Subcutaneous abdominal adipose tissue (tissue), 5 donors: ENCODE data around the gene HTR6.

Experiments
- H3K27ac ChIP-seq: one replicate; pipeline ENCODE4 v1.7.0; 2013; ENCODE audit warnings: low read depth, mild to moderate bottlenecking, inconsistent platforms, low read length, moderate library complexity
- H3K27me3 ChIP-seq, 5 donors: one replicate each; pipeline ENCODE4 v1.7.0; 2013; ENCODE audit warnings: low read length in 5 of 5, inconsistent platforms in 1 of 5; ENCODE audit not compliant: control insufficient read depth in 5 of 5, insufficient read depth in 4 of 5
- H3K36me3 ChIP-seq, 5 donors: one replicate each; pipeline ENCODE4 v1.7.0; 2013; ENCODE audit warnings: low read length in 5 of 5; ENCODE audit not compliant: control insufficient read depth in 5 of 5, insufficient read depth in 5 of 5
- H3K4me1 ChIP-seq, 5 donors: one replicate each; pipeline ENCODE4 v1.7.0; 2013; ENCODE audit warnings: low read length in 5 of 5, mild to moderate bottlenecking in 3 of 5, moderate library complexity in 1 of 5; ENCODE audit not compliant: control insufficient read depth in 5 of 5, insufficient read depth in 5 of 5
- H3K4me3 ChIP-seq, 5 donors: one replicate each; pipeline ENCODE4 v1.7.0; 2013; ENCODE audit warnings: low read length in 5 of 5, low read depth in 1 of 5
- H3K9ac ChIP-seq, 5 donors: one replicate each; pipeline ENCODE4 v1.7.0; 2013; ENCODE audit warnings: low read length in 5 of 5, mild to moderate bottlenecking in 4 of 5, moderate library complexity in 3 of 5
- H3K9me3 ChIP-seq, 5 donors: one replicate each; pipeline ENCODE4 v1.7.0; 2013; ENCODE audit warnings: low read length in 5 of 5; ENCODE audit not compliant: control insufficient read depth in 5 of 5
- donor health status: healthy.
- donor health status: healthy.
- donor health status: healthy.
- donor health status: healthy.
- donor health status: healthy.

The HTR6 gene

DNA sequence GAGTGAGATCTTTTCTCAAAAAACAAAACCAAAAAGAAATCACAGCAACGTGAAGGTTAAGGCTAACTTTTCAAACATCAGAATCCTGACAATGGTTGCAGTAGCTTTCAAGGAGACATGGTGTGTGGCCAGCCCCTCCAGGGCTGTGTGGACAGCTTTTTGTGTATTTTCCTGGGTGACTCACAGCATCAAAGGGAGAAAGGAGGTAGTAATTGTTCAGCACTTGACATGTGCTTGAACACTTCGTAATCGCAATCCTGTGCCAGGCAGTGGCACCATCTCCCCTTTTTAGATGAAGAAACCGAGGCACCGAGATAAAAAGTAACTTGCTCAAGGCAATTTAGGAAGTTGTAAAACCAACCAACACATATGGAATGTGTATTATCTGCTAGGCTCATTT, 10.3 kb upstream of the HTR6 start:
- Histone ChIP-seq H3K27ac (no peak overlapping the region), H3K36me3 (peaks cover 0 to 33% (median 28%) of the 10 kb centered on the region in 5 donors), H3K4me3 (no peak overlapping the region), H3K9ac (no peak overlapping the region), H3K27me3 (no peaks in the 10 kb centered on the region), H3K4me1 (peaks cover 6 to 38% (median 31%) of the 10 kb centered on the region in 5 donors), H3K9me3 (no peaks in the 10 kb centered on the region)

DNA sequence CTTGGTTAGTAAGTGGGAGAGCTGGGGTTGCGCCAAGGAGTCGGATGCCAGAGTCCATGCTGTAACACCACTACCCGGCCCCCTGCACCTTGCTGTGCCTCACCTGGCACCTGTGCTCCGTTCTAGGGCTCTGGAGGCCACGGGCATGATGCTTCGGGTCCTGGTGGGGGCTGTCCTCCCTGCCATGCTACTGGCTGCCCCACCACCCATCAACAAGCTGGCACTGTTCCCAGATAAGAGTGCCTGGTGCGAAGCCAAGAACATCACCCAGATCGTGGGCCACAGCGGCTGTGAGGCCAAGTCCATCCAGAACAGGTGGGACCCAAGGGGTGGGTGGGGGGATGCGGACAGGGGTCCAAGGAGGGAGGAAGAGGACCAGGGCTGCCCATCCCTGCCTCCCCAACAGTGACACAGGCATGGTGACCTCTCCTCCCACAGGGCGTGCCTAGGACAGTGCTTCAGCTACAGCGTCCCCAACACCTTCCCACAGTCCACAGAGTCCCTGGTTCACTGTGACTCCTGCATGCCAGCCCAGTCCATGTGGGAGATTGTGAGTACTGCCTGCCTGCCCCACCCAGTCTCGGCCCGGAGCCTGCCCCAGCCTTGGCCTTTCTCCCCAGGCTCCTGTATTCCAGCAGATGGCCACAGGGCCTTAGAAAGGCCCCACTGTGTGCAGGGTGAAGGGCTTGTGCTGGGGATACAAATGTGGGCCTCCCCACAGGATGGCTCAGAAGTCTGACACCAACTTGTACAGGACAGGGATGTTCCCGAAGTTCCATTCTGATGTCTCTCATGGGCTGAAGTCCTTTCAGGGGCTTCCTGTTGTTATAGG, 9.6 kb upstream of the HTR6 start:
- Histone ChIP-seq H3K9me3 (no peaks in the 10 kb centered on the region), H3K9ac (peak overlapping the region in 1 of 5 donors; percentile 16), H3K27ac (no peak overlapping the region), H3K36me3 (peaks cover 0 to 33% (median 28%) of the 10 kb centered on the region in 5 donors), H3K27me3 (peaks cover 0 to 3% (median 0%) of the 10 kb centered on the region in 5 donors), H3K4me3 (no peak overlapping the region), H3K4me1 (peaks cover 9 to 40% (median 28%) of the 10 kb centered on the region in 5 donors)

DNA sequence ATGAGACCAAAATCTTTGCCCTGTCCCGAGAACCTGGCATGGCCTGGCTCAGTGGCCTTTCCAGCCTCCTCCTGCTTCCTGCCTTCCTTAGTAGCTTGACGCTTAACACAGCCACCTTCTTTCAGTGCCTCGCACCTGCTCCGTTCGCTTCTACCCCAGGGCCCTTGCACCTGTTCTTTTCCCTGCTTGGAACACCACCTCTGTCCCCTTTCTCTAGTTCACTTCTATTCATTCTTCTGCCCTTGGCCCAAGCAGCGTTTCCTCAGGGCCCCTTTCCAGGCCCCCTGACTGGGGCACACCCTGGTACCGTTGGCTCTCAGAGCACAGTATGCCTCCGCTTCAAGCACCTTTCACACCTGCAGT, 9.0 kb upstream of the HTR6 start:
- no peak overlapping the region for H3K27ac ChIP-seq
- no peaks in the 10 kb centered on the region for H3K9me3 ChIP-seq
- peaks cover 8 to 34% (median 22%) of the 10 kb centered on the region in 5 donors for H3K4me1 ChIP-seq
- peaks cover 0 to 3% (median 0%) of the 10 kb centered on the region in 5 donors for H3K27me3 ChIP-seq
- H3K4me3 ChIP-seq = no peak overlapping the region
- H3K36me3 ChIP-seq = peaks cover 0 to 33% (median 28%) of the 10 kb centered on the region in 5 donors
- H3K9ac ChIP-seq = peak overlapping the region in 1 of 5 donors; percentile 16

DNA sequence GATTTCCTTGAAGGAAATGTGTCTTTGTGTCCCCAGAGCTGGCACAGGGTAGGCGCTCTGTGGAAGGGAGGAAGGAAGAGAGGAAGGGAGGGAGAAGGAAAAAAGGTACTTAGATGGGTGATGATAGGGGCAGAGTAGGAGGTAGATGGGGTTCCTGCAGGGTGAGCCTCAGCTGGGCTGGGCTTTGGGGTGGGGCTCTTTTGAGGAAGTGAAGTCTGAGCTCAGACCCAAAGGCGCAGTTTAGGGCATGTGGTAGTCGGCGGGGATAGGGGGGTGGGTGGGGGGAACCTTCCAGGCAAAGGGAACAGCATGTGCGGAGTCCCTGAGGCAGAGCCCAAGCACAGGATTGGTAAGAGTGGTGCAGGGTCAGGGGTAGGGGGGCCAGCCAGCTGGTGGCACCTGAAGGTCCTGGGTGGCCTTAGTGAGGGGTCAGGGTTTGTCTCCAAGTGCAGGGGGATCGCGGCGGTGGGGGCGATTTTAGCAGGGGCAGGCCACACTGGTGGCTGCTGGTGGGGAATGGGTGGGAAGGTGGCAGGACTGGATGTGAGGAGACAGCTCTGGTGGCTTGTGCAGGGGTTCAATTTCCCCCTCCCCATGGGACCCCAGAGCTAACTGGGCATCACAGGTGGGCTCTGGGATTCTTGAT, 8.4 kb upstream of the HTR6 start:
- H3K4me3 ChIP-seq = no peak overlapping the region
- no peak overlapping the region for H3K9ac ChIP-seq
- H3K27ac ChIP-seq = no peak overlapping the region
- peaks cover 0 to 33% (median 28%) of the 10 kb centered on the region in 5 donors for H3K36me3 ChIP-seq
- peaks cover 0 to 3% (median 0%) of the 10 kb centered on the region in 5 donors for H3K27me3 ChIP-seq
- H3K4me1 ChIP-seq = peaks cover 5 to 29% (median 16%) of the 10 kb centered on the region in 5 donors
- no peaks in the 10 kb centered on the region for H3K9me3 ChIP-seq

DNA sequence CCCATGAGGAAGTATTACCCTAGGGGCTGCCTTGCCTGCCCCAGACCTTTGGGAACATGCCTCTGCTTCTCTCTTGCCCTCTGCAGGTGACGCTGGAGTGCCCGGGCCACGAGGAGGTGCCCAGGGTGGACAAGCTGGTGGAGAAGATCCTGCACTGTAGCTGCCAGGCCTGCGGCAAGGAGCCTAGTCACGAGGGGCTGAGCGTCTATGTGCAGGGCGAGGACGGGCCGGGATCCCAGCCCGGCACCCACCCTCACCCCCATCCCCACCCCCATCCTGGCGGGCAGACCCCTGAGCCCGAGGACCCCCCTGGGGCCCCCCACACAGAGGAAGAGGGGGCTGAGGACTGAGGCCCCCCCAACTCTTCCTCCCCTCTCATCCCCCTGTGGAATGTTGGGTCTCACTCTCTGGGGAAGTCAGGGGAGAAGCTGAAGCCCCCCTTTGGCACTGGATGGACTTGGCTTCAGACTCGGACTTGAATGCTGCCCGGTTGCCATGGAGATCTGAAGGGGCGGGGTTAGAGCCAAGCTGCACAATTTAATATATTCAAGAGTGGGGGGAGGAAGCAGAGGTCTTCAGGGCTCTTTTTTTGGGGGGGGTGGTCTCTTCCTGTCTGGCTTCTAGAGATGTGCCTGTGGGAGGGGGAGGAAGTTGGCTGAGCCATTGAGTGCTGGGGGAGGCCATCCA, 7.8 kb upstream of the HTR6 start:
- peaks cover 4 to 23% (median 13%) of the 10 kb centered on the region in 5 donors for H3K4me1 ChIP-seq
- peaks cover 0 to 33% (median 28%) of the 10 kb centered on the region in 5 donors for H3K36me3 ChIP-seq
- H3K27me3 ChIP-seq = peaks cover 0 to 3% (median 0%) of the 10 kb centered on the region in 5 donors
- H3K27ac ChIP-seq = no peak overlapping the region
- H3K9me3 ChIP-seq = no peaks in the 10 kb centered on the region
- no peak overlapping the region for H3K9ac ChIP-seq
- no peak overlapping the region for H3K4me3 ChIP-seq

DNA sequence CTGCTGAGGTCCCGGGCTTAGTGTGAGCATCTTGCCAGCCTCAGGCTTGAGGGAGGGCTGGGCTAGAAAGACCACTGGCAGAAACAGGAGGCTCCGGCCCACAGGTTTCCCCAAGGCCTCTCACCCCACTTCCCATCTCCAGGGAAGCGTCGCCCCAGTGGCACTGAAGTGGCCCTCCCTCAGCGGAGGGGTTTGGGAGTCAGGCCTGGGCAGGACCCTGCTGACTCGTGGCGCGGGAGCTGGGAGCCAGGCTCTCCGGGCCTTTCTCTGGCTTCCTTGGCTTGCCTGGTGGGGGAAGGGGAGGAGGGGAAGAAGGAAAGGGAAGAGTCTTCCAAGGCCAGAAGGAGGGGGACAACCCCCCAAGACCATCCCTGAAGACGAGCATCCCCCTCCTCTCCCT, 7.2 kb upstream of the HTR6 start:
- H3K9me3 ChIP-seq = no peaks in the 10 kb centered on the region
- H3K9ac ChIP-seq = no peak overlapping the region
- H3K27me3 ChIP-seq = peaks cover 0 to 3% (median 0%) of the 10 kb centered on the region in 5 donors
- no peak overlapping the region for H3K4me3 ChIP-seq
- H3K36me3 ChIP-seq = peaks cover 0 to 33% (median 28%) of the 10 kb centered on the region in 5 donors
- peaks cover 4 to 21% (median 12%) of the 10 kb centered on the region in 5 donors for H3K4me1 ChIP-seq
- H3K27ac ChIP-seq = no peak overlapping the region

DNA sequence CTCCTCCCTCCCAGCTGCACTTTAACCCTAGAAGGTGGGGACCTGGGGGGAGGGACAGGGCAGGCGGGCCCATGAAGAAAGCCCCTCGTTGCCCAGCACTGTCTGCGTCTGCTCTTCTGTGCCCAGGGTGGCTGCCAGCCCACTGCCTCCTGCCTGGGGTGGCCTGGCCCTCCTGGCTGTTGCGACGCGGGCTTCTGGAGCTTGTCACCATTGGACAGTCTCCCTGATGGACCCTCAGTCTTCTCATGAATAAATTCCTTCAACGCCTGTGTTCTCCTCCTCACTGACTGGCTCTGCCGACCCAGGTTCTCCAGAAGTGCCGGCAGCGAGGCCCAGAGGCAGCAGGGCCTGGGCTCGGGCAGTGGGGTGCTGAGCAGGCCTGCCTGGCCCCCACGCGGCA, 6.5 kb upstream of the HTR6 start:
- no peaks in the 10 kb centered on the region for H3K9me3 ChIP-seq
- H3K36me3 ChIP-seq = peaks cover 0 to 33% (median 28%) of the 10 kb centered on the region in 5 donors
- no peak overlapping the region for H3K9ac ChIP-seq
- no peak overlapping the region for H3K4me3 ChIP-seq
- no peak overlapping the region for H3K27ac ChIP-seq
- peaks cover 4 to 20% (median 8%) of the 10 kb centered on the region in 5 donors for H3K4me1 ChIP-seq
- H3K27me3 ChIP-seq = peaks cover 0 to 5% (median 2%) of the 10 kb centered on the region in 5 donors

DNA sequence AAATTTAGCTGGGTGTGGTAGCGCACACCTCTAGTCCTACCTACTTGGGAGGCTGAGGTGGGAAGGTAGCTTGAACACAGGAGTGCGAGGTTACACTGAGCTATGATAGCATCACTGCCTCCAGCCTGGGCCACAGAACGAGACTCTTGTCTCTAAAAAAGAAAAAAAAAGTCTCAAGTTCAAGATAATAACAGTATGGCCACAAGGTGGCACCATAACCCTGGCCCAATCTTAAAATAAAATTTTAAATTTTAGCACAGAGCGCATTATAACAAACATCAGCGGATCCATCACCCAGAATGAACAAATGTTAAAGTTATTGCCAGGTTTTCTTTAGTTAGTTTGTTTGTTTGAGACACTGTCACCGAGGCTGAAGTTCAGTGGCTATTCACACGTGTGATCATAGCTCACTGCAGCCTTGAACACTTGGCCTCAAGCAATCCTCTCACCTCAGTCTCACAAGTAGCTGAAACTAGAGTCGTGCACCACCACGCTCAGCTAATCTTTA, 2.9 kb upstream of the HTR6 start:
- Histone ChIP-seq H3K4me3 (no peak overlapping the region), H3K9ac (no peak overlapping the region), H3K4me1 (peaks cover 4 to 21% (median 10%) of the 10 kb centered on the region in 5 donors), H3K9me3 (no peaks in the 10 kb centered on the region), H3K36me3 (peaks cover 0 to 18% (median 14%) of the 10 kb centered on the region in 5 donors), H3K27me3 (peaks cover 21 to 34% (median 26%) of the 10 kb centered on the region in 5 donors), H3K27ac (no peak overlapping the region)

DNA sequence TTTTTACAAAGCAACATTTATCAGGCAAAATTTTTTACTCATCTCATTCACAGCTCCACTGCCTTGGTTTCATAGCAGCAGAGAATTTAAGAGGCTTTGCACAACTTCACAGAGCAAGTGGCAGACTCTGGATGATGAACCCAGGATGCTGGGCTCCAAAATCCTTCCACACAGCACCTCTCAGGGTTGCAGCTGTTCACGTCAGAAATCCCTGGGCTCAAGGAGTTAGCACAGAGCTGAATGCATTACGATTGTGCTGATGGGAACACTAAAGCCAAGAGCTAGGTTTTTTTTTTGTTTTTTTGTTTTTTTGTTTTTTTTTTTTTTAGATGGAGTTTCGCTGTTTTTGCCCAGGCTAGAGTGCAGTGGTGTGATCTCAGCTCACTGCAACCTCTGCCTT, 2.4 kb upstream of the HTR6 start:
- H3K27me3 ChIP-seq = peaks cover 21 to 37% (median 26%) of the 10 kb centered on the region in 5 donors
- peaks cover 4 to 21% (median 10%) of the 10 kb centered on the region in 5 donors for H3K4me1 ChIP-seq
- H3K36me3 ChIP-seq = peaks cover 0 to 14% (median 12%) of the 10 kb centered on the region in 5 donors
- H3K27ac ChIP-seq = no peak overlapping the region
- no peak overlapping the region for H3K9ac ChIP-seq
- no peaks in the 10 kb centered on the region for H3K9me3 ChIP-seq
- no peak overlapping the region for H3K4me3 ChIP-seq
